Naive B cell (primary cell): ENCODE results near the gene BOLL. TPM values are rescaled to one million over a fixed set of nuclear protein-coding genes. Genes with fewer than 3 reads are reported as not detected.
"Not testable (repeated sequence)": the region's sequence is repeated elsewhere in the genome, so short reads cannot be mapped to it uniquely, and the experiment has no call there.

ENCODE experiments used
- ATAC-seq, 2 donors: fragments of 150-1000 bp; cut with Tn5 transposase; 2 replicates each; pipeline ENCODE4 v1.10.0; 2021; ENCODE audit warnings: low read depth in 2 of 2, mild to moderate bottlenecking in 2 of 2, moderate library complexity in 2 of 2
- DNase-seq: peaks from one replicate; pipeline ENCODE4 v3.0.0; 2022
- H3K27ac Mint-ChIP-seq, 6 donors: one replicate each; pipeline ENCODE4 v1.8.0; 2020 to 2022; ENCODE audit warnings: mild to moderate bottlenecking in 6 of 6, mixed read lengths in 6 of 6, moderate library complexity in 5 of 6, inconsistent platforms in 2 of 6
- H3K27me3 Mint-ChIP-seq, 3 donors: one replicate each; pipeline ENCODE4 v1.8.0; 2021 to 2022; ENCODE audit warnings: mixed read lengths in 3 of 3, mild to moderate bottlenecking in 1 of 3
- H3K36me3 Mint-ChIP-seq, 2 donors: one replicate each; pipeline ENCODE4 v1.8.0; 2020 to 2022; ENCODE audit warnings: mixed read lengths in 2 of 2, inconsistent platforms in 1 of 2, mild to moderate bottlenecking in 1 of 2
- H3K4me1 Mint-ChIP-seq, 3 donors: one replicate each; pipeline ENCODE4 v1.8.0; 2020 to 2022; ENCODE audit warnings: mixed read lengths in 3 of 3, inconsistent platforms in 1 of 3, mild to moderate bottlenecking in 1 of 3, moderate library complexity in 1 of 3
- H3K4me3 Mint-ChIP-seq, 8 donors: one replicate each; pipeline ENCODE4 v1.8.0; 2020 to 2022; ENCODE audit warnings: mild to moderate bottlenecking in 8 of 8, mixed read lengths in 8 of 8, moderate library complexity in 8 of 8, inconsistent platforms in 2 of 8
- H3K9me3 Mint-ChIP-seq, 7 donors: one replicate each; pipeline ENCODE4 v1.8.0; 2020 to 2022; ENCODE audit warnings: mixed read lengths in 7 of 7, mild to moderate bottlenecking in 5 of 7, inconsistent platforms in 2 of 7, moderate library complexity in 1 of 7
- polyA plus RNA-seq, 6 donors: library from polyadenylated mRNA; unstranded; fragments of 300-500 nt; fragmentation: Illumina TruSeq; gene quantifications; one replicate each; pipeline ENCODE4 v1.2.3, GENCODE V29; 2021; ENCODE audit warnings: low read depth in 6 of 6

BOLL gene
- polyA plus RNA-seq, 6 donors from 2014 or later: not detected

GRCh38 chr2:197782126-197782525 lies 3.0 kb downstream of the BOLL start:
- DNase-seq (no peak), ATAC-seq (no peak)
- H3K27me3 Mint-ChIP-seq: peaks cover 18 to 39% (median 20%) of the 10 kb centered on the region in 3 donors
- peaks cover 2 to 5% (median 4%) of the 10 kb centered on the region in 3 donors for H3K4me1 Mint-ChIP-seq
- H3K27ac Mint-ChIP-seq: peak overlapping the region in 1 of 6 donors; percentile 79
- H3K36me3 Mint-ChIP-seq: peaks cover 0 to 7% of the 10 kb centered on the region in 2 donors
- no peak overlapping the region for H3K4me3 Mint-ChIP-seq
- H3K9me3 Mint-ChIP-seq: peaks cover 0 to 2% (median 0%) of the 10 kb centered on the region in 7 donors

GRCh38 chr2:197779261-197779660 lies 5.9 kb downstream of the BOLL start:
- Mint-ChIP-seq H3K36me3 (no peaks in the 10 kb centered on the region), H3K4me3 (no peak overlapping the region), H3K4me1 (no peaks in the 10 kb centered on the region), H3K27me3 (peaks cover 9 to 29% (median 14%) of the 10 kb centered on the region in 3 donors), H3K27ac (no peak overlapping the region), H3K9me3 (no peaks in the 10 kb centered on the region)
- DNase-seq (no peak), ATAC-seq (no peak)

GRCh38 chr2:197777823-197778407 lies 7.2 kb downstream of the BOLL start:
- no peak for ATAC-seq
- Mint-ChIP-seq H3K4me1 (no peaks in the 10 kb centered on the region), H3K9me3 (no peaks in the 10 kb centered on the region), H3K27ac (no peak overlapping the region), H3K36me3 (no peaks in the 10 kb centered on the region), H3K27me3 (peaks cover 9 to 20% (median 14%) of the 10 kb centered on the region in 3 donors), H3K4me3 (no peak overlapping the region)
- DNase-seq: no peak

- peaks cover 8 to 23% (median 12%) of the 10 kb centered on the region in 3 donors for H3K27me3 Mint-ChIP-seq
- no peak for DNase-seq
- ATAC-seq: no peak
- H3K36me3 Mint-ChIP-seq: peaks cover 0 to 8% of the 10 kb centered on the region in 2 donors
- no peak overlapping the region for H3K4me3 Mint-ChIP-seq
- H3K4me1 Mint-ChIP-seq: no peaks in the 10 kb centered on the region
- H3K27ac Mint-ChIP-seq: peak overlapping the region in 1 of 6 donors; percentile 12
- H3K9me3 Mint-ChIP-seq: peaks cover 0 to 42% (median 20%) of the 10 kb centered on the region in 7 donors
Observed at GRCh38 chr2:197760293-197760657, 24.8 kb downstream of the BOLL start.

- ATAC-seq: no peak
- Mint-ChIP-seq H3K9me3 (peaks cover 0 to 42% (median 22%) of the 10 kb centered on the region in 7 donors), H3K4me1 (no peaks in the 10 kb centered on the region), H3K27me3 (peaks cover 8 to 28% (median 10%) of the 10 kb centered on the region in 3 donors), H3K27ac (no peak overlapping the region), H3K4me3 (no peak overlapping the region), H3K36me3 (peaks cover 0 to 8% of the 10 kb centered on the region in 2 donors)
- DNase-seq: no peak
Observed at GRCh38 chr2:197759625-197760292, 25.4 kb downstream of the BOLL start.

DNA sequence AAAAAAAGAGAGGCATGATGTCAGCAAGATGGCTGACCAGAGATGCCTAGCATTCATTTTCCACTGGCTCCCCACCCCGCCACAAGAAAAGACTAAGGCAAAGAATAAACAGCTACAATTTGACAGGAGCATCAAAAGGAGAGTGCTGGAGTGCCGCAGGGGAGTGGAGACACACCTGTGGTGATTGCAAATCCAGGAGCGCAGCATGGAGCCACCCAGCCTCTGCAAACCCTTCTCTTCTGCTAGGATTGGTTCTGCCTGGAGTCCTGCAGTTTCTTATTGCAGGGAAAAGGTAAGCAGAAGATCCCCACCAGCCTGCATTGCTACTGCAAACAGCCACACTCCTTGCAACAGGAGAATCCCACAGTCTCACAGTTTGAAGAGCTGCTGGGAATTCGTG lies 26.1 kb downstream of the BOLL start:
- Mint-ChIP-seq H3K27me3 (peaks cover 8 to 31% (median 11%) of the 10 kb centered on the region in 3 donors), H3K27ac (no peak overlapping the region), H3K4me3 (no peak overlapping the region), H3K4me1 (no peaks in the 10 kb centered on the region), H3K9me3 (peaks cover 0 to 42% (median 24%) of the 10 kb centered on the region in 7 donors), H3K36me3 (peaks cover 0 to 8% of the 10 kb centered on the region in 2 donors)
- ATAC-seq: no peak
- DNase-seq: no peak

DNA sequence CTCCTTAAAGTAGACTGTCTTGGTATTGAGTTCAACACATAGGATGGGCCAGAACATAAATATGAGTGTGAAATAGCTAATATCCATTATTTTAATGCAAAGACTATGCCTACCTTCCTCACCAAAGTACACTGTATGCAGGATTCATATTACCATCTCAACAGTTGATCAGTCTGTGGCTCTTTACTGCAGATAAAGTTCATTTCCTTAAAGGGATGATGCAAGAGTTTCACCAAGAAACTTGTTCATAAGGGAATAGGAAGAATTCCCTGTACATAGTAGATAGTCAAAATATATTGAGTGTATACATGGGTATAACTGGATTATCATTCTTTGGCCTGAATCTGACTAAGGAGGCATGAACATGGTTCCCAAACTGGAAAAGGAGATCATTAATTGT lies 44.9 kb downstream of the BOLL start:
- H3K9me3 Mint-ChIP-seq: peaks cover 0 to 3% (median 0%) of the 10 kb centered on the region in 7 donors
- DNase-seq (no peak), ATAC-seq (no peak)
- no peak overlapping the region for H3K4me3 Mint-ChIP-seq
- H3K4me1 Mint-ChIP-seq: no peaks in the 10 kb centered on the region
- no peaks in the 10 kb centered on the region for H3K36me3 Mint-ChIP-seq
- H3K27me3 Mint-ChIP-seq: peaks cover 18 to 35% (median 32%) of the 10 kb centered on the region in 3 donors
- H3K27ac Mint-ChIP-seq: no peak overlapping the region

GRCh38 chr2:197728555-197729544 lies 56.3 kb downstream of the BOLL start:
- H3K9me3 Mint-ChIP-seq, ATAC-seq: not testable (repeated sequence)

DNA sequence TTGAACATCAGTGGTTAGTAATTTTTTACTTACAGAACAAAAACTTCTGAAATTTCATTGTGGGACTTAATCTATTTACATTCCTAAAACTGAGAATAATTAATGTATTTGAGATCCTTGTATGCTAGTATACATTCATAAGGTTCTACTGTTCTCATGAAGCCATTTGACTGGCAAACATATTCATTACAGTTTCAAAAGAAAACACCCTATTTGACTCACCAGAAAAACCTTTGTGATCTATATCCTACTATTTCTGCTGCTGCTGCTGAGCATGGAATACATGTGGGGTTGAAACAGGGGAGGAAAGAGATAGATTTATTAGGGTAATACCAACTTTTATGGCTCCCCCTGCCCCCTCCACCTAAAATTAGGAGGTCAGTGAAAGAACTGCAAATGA lies 58.1 kb downstream of the BOLL start:
- peaks cover 0 to 10% of the 10 kb centered on the region in 2 donors for H3K36me3 Mint-ChIP-seq
- peaks cover 7 to 8% (median 7%) of the 10 kb centered on the region in 3 donors for H3K27me3 Mint-ChIP-seq
- H3K27ac Mint-ChIP-seq: no peak overlapping the region
- no peak for ATAC-seq
- H3K9me3 Mint-ChIP-seq: peaks cover 0 to 7% (median 2%) of the 10 kb centered on the region in 7 donors
- no peak for DNase-seq
- no peaks in the 10 kb centered on the region for H3K4me1 Mint-ChIP-seq
- no peak overlapping the region for H3K4me3 Mint-ChIP-seq

More at GRCh38 chr2:197728555-197729544, 56.3 kb downstream of the BOLL start:
- H3K4me3 Mint-ChIP-seq, H3K4me1 Mint-ChIP-seq, H3K27ac Mint-ChIP-seq, H3K27me3 Mint-ChIP-seq, DNase-seq: not testable (repeated sequence)
- H3K36me3 Mint-ChIP-seq: peaks cover 0 to 10% of the 10 kb centered on the region in 2 donors

DNA sequence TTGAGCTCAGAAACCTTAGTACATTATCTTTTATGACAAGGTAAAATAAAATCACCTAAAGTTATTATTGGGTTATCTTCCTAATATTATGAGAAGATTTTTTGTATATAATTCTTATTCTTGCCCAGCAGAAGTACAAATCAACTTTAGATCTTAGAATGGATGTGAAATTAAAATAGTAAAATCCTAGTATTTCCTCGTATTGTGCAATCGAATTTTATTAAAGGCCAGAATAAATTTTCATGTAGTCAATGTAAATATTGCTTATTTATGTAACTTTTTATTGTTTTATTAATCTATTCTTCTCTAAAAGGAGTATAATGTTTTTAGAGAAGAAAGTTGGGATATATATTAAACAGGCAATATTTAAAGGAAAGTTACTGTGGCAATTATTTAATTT lies 67.3 kb downstream of the BOLL start:
- no peak for DNase-seq
- Mint-ChIP-seq H3K9me3 (no peaks in the 10 kb centered on the region), H3K27me3 (no peaks in the 10 kb centered on the region), H3K36me3 (peaks cover 0 to 4% of the 10 kb centered on the region in 2 donors), H3K27ac (no peak overlapping the region), H3K4me1 (peaks cover 0 to 5% (median 0%) of the 10 kb centered on the region in 3 donors), H3K4me3 (no peak overlapping the region)
- ATAC-seq: no peak

- no peak for ATAC-seq
- Mint-ChIP-seq H3K4me1 (peaks cover 22 to 28% (median 24%) of the 10 kb centered on the region in 3 donors), H3K9me3 (no peaks in the 10 kb centered on the region), H3K36me3 (peaks cover 0 to 7% of the 10 kb centered on the region in 2 donors), H3K27ac (no peak overlapping the region), H3K27me3 (no peaks in the 10 kb centered on the region), H3K4me3 (no peak overlapping the region)
- no peak for DNase-seq
Observed at GRCh38 chr2:197713271-197713670, 71.8 kb downstream of the BOLL start.

DNA sequence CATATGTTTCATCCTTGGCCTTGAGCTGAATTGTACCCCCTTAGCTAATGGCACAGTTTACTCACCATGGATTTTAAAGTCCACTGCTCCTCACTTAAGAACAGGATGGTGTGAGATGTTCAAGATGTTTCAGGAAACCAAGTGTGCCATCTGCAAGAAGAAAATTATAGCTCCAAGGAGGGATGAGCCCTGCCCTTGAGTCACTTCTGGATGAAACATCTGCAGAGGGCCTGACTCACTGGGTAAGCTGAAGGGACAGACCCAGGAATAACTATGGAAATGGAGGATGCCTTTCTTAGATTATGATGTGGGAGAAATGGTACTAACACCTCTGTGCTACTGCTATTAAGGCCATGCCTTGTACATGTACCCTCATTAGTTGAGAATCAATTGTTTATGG lies 73.5 kb downstream of the BOLL start:
- H3K4me1 Mint-ChIP-seq: peaks cover 33 to 39% (median 33%) of the 10 kb centered on the region in 3 donors
- no peak for DNase-seq
- no peak for ATAC-seq
- H3K9me3 Mint-ChIP-seq: no peaks in the 10 kb centered on the region
- no peaks in the 10 kb centered on the region for H3K27me3 Mint-ChIP-seq
- no peak overlapping the region for H3K4me3 Mint-ChIP-seq
- H3K36me3 Mint-ChIP-seq: peaks cover 0 to 7% of the 10 kb centered on the region in 2 donors
- no peak overlapping the region for H3K27ac Mint-ChIP-seq

DNA sequence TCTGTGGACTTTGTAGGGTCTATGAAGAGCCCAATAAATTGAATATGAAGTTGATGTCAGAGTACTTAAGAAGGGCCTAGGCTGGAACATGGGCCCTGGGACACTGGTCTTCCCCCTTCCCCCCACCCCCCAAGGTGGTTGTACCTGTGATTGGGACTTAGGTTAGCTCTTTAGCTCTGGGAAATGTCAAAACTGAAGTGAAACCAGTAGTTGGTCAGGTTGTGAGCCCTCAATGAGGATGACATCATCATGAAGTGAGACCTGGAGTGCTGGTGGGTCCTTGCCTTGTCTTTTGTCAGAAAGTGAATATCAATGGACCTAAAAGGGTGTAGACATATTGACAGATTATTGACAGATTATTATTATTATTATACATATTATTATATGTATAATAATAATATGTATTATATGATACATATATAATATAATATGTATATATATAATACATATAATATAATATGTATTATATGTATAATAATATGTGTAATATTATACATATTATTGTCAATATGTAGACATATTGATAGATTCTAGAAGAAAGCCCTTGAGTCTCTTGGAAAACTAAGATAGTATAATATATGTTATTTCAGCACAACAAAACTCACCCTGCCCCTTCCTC lies 74.6 kb downstream of the BOLL start:
- Mint-ChIP-seq H3K27ac (no peak overlapping the region), H3K9me3 (no peaks in the 10 kb centered on the region), H3K27me3 (no peaks in the 10 kb centered on the region), H3K4me1 (peaks cover 40 to 47% (median 42%) of the 10 kb centered on the region in 3 donors), H3K4me3 (no peak overlapping the region), H3K36me3 (peaks cover 0 to 5% of the 10 kb centered on the region in 2 donors)
- DNase-seq: no peak
- ATAC-seq: peak; percentile 45 to 58
